Stimulated activated CD4-positive, alpha-beta T cell treated with anti-CD3 and anti-CD28 coated beads, TNF-alpha, amount 100 ng/mL, for 48 hours (primary cell): ENCODE results near the gene ERCC8.
A peak's percentile ranks its signal among the peaks of the same experiment; 100 is the strongest.
"Not testable (repeated sequence)": the region's sequence is repeated elsewhere in the genome, so short reads cannot be mapped to it uniquely, and the experiment has no call there.

ENCODE experiments used
- DNase-seq, 3 donors: peaks; one replicate each; pipeline ENCODE4 v3.0.0-alpha.2; 2020; ENCODE audit warnings: low read depth in 3 of 3

The ERCC8 gene

DNA sequence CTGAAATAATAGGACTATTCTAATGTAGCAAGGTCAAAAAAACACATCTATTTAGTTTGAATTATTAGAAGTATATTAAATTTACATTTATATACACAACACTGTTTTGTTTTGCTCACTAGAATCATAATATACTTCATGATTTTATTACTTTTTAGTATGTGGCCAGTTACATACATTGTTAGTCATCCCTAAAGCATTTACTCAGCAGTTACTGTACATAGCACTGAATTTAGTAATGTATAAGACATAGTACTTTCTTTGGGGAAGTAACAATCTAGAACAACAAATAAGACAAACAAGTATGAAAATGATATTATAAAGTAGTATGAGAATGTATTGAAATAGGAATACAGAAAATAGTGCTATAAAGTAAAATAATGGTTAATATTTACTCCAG lies 28.2 kb downstream of the ERCC8 start:
- no peak for DNase-seq

DNA sequence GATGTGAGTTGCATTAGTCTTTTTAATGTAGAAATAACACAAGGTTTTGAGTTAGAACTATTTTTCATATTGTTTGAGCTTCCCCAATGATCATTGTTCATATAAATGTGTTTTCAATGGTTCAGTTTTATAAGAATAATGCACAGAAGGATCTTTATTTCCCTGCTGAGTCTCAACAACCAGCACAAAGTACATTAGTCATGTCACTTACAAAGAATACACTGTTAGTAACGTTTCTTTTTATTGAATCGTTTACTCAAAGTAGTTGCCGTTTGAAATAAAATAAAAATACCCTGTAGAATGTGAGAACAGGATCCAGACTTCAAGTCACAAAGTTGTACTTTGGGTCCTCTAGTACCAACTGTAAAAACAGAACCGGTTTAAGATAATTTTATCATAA lies 41.5 kb downstream of the ERCC8 start:
- DNase-seq: no peak

GRCh38 chr5:60896991-60897390 lies 47.9 kb downstream of the ERCC8 start:
- DNase-seq: no peak

DNA sequence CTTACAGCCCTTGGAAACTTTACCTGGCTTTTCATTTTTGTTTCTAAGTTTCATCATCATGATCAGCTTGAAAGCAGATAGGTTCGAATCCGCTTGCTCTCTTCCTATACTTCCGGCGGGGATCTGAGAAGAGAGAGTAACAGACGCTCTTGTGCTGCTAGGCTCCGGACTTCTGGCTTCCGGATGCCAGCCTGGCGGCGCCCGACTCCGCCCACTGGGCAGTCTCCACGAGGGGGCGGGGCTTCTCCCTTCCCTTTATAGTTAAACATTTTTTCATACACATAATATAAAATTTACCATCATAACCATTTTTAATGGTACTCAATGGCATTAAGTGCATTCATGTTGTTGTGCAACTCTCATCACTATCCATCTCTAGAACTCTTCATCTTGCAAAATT lies 51.3 kb downstream of the ERCC8 start:
- DNase-seq: no peak

DNA sequence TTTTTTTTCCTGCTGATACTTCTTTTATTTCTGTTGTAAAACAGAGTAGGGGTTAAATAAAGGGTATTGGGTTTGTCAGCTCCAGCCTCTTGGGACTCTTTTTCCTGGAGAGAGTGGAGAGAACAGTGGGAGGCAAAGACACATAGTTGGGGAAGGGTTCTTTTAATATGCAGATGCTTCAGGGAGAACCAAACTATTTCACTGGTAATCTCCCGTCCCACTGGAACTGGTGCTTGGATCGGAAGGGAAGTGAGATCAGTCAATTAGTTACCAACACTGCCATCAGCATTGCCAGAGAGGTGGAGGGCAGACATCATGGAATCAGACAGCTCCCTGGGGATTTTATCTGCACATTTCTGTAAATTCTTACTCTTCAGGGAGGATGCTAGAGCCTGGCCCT lies 53.2 kb downstream of the ERCC8 start:
- no peak for DNase-seq

DNA sequence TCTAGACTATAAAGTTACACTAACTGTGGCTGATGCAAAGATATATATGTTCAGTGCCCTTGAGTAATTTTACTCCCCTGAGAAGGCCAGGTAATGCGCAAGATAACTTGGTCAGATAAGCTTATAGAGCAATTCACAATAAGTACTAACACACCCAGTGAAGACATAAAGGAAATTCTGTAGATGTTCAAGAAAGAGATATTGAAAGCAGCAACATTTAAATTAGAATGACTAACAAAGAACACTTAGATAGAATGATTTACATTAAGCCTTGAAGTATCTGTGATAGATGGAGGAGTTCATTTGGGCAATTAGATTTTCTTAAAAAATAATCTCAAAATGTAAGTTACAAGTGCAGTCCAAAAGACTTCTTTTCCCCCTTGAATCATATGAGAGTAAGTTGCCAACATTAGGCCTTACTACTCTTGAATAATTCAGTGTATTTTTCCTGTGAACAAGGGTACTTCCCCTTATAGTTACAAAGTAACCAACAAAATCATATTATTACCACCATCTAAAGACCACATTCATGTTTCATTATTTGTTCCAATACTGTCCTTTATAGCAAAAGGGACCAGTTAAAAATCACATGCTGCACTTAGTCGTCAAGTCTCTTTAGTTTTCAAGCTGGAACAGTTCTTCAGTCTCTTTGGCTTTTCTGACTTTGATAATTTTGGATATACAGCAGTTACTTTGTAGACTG lies 56.4 kb downstream of the ERCC8 start:
- no peak for DNase-seq

DNA sequence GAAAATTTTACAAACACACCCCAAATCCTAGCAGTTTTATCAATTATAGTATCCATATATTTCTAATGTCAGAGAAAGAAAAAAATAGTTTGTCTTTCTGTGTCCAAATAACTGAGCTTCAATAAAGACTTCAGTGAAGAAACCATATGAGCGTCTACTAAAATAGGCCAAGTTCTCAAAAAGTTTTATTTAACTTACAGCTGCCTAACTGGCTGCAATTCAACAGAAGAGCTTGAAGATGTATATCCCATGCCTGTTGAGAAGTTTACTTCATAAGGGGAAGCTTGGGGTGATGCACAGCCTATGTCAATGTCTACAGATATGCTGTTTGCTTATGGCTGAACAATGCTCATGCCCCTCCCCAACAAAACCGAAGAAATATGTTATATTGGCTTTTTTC lies 57.1 kb downstream of the ERCC8 start:
- no peak for DNase-seq

DNA sequence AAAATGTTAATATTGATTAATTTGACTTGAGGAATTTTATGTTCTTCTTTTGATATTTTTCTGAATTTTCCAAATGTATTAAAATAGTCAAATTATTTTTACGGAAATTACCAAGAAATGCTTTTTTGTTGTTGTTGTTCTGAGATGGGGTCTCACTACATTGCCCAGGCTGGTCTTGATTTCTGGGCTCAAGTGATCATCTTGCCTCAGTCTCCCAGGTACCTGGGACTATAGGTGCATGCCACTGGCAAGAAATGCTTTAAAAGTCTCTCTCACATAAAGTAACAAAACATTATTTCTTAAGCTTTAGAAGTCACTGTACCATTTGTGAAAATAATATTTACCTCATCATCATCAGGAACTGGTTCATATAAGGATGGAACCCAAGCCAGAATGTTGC lies 57.8 kb downstream of the ERCC8 start:
- DNase-seq: no peak

DNA sequence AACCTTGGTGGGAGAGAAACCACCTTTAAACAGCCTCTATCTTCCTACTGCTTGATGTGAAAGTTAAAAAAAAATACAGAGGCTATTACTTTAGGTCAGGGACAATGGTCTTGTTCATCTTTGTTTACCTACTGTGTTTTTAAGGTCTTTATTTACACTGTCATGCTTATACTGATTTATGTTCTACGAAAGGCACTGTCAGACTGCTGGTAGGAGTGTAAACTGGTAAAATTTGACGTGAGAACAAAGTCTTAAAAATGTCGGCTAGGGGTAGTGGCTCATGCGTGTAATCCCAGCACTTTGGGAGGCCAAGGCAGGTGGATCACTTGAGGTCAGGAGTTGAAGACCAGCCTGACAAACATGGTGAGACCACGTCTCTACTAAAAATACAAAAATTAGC lies 58.7 kb downstream of the ERCC8 start:
- DNase-seq: no peak

DNA sequence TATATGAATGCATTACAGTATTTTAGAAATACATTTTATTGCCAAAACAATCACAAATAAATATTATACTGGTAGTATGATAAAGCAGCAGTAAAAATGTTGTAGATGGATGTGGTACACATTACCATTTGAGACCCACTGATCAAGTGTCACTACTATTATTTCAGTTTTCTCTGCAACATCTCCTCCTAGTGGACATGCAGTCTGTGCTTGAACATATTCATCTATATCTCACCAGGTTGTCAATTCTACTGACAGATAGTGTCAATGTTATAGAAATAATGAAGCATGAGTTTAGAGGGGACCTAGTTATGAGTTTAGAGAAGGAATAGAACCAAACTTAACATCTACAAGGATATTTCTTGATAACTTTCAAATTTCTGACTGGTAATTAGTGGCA lies 61.6 kb downstream of the ERCC8 start:
- DNase-seq: no peak

- DNase-seq: no peak
Observed at GRCh38 chr5:60872892-60873291, 72.0 kb downstream of the ERCC8 start.

DNA sequence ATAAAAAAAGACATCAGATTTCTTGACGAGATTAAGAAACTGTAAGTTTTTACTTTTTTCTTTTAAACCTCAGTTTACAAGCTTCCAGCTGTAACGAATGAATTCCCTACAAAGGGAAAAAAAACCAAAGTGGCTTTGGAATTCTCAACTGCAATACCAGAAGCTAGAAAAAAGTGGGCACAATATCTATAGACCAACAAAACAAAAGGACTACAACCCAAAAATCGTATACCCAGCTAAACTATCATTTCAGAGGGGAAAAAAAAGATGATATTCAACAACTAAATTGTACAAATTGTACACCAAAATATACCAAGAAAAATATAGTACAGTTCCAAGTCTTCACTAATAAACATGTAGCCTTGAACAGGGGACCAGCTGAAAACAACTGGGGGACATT lies 74.0 kb downstream of the ERCC8 start:
- DNase-seq: no peak

DNA sequence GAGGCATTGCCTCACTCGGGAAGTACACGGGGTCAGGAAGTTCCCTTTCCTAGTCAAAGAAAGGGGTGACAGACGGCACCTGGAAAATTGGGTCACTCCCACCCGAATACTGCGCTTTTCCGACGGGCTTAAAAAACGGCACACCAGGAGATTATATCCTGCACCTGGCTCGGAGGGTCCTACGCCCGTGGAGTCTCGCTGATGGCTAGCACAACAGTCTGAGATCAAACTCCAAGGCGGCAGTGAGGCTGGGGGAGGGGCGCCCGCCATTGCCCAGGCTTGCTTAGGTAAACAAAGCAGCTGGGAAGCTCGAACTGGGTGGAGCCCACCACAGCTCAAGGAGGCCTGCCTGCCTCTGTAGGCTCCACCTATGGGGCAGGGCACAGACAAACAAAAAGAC lies 84.3 kb downstream of the ERCC8 start:
- not testable (repeated sequence) for DNase-seq

DNA sequence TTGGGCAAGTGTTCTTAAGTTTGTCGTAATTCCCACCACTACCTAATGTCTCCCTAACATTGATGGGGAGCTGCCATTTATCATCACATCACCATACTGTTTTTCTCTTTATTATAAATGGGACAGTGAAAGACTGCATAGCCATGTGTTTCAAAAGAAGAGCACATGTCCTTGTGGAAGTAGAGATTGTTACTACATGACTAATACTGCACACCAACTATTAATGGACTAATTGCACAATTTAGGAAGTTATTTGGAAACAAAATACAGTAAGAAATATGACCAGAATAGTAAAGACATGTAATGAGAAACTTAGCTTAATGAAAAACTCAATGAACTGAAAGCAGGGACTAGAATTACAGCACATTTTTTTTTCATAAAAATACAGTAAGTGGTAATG lies 88.8 kb downstream of the ERCC8 start:
- no peak for DNase-seq

DNA sequence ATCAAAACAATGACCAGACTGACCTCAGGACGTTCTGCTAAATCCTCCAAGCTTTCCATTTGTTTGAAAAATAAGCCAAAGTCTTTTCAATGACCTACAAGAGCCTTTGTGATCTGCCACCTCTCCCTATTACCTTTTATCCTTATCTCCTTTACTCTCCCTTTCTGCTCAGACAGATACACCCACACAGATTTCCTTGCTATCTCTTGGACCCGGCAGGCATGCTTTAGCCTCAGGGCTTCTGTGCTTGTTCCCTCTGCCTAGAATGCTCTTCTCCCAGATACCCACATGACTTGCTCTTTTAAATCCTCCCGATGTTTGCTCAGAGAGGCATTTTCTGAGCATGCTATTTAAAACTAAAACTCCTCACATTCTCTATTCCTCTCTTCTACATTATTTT lies 91.9 kb downstream of the ERCC8 start:
- DNase-seq: no peak

DNA sequence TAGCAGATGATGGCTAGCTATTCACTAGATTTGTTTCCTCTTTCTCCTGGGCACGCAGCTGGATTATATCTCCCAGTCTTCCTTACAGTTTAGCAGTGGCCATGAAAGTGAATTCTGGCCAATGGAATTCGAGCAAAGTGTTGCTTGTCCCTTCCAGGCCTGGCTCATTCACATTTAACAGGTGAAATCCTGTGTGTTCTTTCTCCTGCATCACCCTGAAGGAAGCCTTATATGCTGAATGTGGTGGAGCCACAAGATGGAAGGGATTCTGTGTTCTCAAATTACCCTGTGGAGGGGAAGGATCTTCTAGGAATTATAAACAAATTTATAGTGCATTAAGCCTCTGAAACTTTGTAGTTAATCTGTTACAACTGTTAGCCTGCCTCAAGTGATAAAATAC lies 92.6 kb downstream of the ERCC8 start:
- no peak for DNase-seq

- no peak for DNase-seq
Observed at GRCh38 chr5:60851626-60852025, 93.2 kb downstream of the ERCC8 start.

DNA sequence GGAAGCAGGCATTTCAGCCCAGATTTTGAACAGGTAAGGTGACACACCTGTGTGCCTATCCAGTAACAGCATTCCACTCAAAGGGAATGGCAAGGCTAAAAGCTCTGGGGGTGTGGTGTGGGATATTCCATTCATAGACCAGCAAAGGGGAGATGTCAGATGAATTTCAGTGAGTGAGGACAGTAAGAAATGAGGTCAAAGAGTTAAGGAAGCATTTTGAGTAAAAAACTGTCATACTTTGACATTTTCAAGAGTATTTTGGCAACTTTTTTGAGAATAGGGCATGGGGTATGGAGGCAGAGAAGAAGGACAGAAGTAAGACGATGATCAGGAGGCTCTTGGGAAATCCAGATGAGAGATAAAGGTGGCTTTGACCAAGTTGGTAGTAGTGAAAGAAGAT lies 98.6 kb downstream of the ERCC8 start:
- no peak for DNase-seq

DNA sequence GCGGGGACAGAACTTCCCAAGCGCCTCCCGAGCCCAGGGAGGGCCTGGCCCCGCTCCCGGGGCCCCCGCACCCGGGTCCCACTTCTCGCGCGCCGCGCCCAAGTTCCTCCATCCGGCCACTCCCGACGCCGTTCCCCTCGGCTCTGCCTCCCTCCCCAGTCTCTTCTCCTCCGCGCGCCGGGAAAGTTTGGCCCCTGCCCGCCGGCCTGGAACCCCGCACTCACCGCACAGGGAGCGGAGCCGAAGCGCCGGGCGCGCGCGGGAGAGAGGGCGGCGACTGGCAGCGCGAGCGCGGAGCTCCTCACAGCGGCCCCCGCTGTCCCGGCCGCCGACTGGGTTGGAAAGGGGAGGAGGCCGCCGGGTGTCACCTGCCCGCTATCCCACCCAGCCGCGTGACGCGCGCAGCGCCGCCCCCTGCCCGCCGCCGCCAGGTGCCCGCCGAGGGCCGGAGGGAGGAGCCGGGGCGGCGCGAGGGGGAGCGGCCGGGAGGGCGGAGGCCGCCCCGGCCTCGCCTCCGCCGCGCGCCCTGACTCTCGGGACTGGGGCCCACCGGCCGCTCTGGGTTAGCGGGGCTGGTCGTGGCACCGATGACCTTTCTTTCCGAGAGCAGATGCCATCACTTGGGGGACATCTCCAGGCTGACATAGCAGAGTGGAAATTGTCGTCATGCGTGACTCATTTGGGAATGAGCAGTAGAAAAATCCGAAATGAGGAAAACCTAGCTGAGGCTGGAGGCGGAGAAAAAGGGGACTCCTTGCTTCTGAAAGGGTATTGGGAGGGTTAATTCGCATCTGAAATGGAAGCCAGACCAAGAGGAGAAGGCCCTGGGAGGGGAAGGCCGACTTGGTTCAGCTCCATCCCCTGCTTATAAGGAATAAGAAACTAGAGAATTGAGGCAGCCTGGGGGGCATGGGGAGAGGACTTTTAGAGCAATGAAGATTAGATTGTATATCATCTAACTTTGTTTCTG lies 100.6 kb downstream of the ERCC8 start, which contains the start of gene ELOVL7:
Gene ELOVL7 (minus strand): TSS at position 334 of the 970 bp plus-strand sequence. CDS start 56,872 bp downstream, outside the sequence.
- peak; percentile 15 to 30 (median 20) for DNase-seq

DNA sequence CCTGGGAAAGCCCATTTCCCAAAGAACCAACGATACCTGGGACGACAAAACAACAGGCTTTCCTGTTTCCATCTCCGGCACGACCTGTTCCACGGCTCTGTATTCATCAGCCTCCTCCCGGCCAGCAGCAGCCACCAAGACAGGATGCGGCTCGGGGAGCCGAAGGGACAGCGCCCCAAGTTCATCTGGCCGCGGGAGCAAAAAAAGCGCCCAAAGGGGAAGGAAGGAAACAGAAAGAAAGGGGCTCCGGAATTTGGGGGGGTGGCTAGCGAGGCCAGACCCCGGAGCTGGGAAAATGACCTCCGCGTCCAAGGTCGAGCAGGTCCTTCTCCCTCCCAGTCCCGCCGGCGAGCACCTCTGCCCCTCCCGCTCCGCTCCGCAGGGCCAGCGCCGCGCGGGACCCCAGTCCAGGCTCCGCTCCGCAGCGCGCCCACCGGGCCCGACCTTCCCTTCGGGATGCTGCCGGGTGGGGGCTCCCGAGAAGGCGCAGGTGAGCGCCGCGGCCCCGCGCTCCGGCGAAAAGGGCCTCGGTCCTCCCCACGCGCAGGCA lies 101.4 kb downstream of the ERCC8 start:
- DNase-seq: peak in 1 of 3 donors; percentile 8

GRCh38 chr5:60842871-60843385 lies 101.9 kb downstream of the ERCC8 start:
- no peak for DNase-seq

DNA sequence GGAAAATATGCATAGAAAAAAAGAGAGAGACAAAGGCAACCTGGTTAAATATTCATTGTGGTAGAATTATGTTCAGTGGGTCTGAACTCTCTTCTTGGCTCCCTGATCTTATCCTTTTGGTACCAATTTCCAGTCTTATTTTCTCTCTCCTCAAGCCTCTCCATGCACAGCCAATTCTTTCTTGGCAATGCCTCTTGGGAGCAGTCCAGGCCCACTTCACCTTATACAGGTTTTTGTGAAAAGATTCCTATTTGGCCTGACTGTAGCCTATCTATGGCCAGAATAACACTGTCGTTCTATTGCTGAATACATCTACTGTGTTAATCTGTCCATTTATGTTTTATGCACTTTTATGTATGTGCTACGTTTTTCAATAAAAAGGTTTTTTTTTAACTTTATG lies 103.5 kb downstream of the ERCC8 start:
- no peak for DNase-seq
